MG63 (cell line): ENCODE data around the gene THAP7. TPM values are rescaled to one million over a fixed set of nuclear protein-coding genes. Genes with fewer than 3 reads are reported as not detected.

Experiments used
- DNase-seq: peaks from one replicate; pipeline ENCODE4 v3.0.0-alpha.2; 2020
- H3K27me3 ChIP-seq: fragments of 250-450 bp; sonication (Bioruptor Pico); 2 replicates; pipeline ENCODE4 v1.5.1; 2020; ENCODE audit warnings: mild to moderate bottlenecking, moderate library complexity
- H3K36me3 ChIP-seq: fragments of 250-450 bp; sonication (Bioruptor Pico); 2 replicates; pipeline ENCODE4 v1.5.1; 2020; ENCODE audit warnings: mild to moderate bottlenecking, moderate library complexity
- H3K4me3 ChIP-seq: fragments of 250-450 bp; sonication (Bioruptor Pico); 2 replicates; pipeline ENCODE4 v1.5.1; 2020; ENCODE audit warnings: mild to moderate bottlenecking, moderate library complexity
- H3K9me3 ChIP-seq: fragments of 250-450 bp; sonication (Bioruptor Pico); 2 replicates; pipeline ENCODE4 v1.5.1; 2020; ENCODE audit warnings: mild to moderate bottlenecking, moderate library complexity
- total RNA-seq: library from RNA; depleted of rRNA; stranded (reverse); fragments of >200 nt; shearing (Covaris generic); gene quantifications from 2 replicates; pipeline ENCODE4 v1.2.3, GENCODE V29; 2014; ENCODE audit warnings: low replicate concordance

The THAP7 gene
- total RNA-seq, 1 experiment from 2014 or later = 46.5 TPM

DNA sequence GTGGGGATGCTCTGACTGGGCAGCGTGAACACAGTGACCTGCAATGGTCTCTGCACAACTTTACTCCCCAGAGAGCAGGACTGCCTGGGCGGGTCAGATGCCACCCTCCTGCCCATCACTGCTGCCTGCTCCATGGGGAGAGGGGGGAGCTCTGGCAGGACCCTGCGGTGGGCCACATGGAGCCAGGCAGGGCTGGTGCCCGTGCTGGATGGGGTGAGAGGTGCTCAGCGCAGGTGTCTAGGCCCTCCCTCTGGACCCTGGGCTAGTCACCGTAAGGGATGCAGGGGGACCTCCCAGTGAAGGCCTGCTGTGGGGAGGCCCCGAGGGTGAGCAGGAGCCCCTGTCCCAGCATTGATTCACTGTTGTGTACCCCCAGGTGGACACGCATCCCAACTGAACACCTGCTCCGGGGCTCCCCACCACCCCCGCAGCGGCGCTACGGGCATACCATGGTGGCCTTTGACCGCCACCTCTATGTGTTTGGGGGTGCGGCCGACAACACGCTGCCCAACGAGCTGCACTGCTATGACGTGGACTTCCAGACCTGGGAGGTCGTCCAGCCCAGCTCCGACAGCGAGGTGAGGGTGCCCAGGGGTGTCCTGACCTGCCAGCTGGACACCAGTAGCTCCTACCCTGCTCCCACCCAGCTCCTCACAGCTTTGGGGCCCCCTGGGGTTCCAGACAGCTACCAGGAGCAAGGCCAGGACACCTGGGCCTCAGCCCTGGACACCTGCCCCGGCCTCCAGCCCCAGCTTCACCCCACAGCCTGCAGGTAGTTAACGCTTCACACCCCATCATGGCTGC, 10.5 kb downstream of the THAP7 start:
- no peaks in the 10 kb centered on the region for H3K9me3 ChIP-seq
- H3K36me3 ChIP-seq = no peaks in the 10 kb centered on the region
- H3K4me3 ChIP-seq = no peak overlapping the region
- no peaks in the 10 kb centered on the region for H3K27me3 ChIP-seq
- DNase-seq = no peak

DNA sequence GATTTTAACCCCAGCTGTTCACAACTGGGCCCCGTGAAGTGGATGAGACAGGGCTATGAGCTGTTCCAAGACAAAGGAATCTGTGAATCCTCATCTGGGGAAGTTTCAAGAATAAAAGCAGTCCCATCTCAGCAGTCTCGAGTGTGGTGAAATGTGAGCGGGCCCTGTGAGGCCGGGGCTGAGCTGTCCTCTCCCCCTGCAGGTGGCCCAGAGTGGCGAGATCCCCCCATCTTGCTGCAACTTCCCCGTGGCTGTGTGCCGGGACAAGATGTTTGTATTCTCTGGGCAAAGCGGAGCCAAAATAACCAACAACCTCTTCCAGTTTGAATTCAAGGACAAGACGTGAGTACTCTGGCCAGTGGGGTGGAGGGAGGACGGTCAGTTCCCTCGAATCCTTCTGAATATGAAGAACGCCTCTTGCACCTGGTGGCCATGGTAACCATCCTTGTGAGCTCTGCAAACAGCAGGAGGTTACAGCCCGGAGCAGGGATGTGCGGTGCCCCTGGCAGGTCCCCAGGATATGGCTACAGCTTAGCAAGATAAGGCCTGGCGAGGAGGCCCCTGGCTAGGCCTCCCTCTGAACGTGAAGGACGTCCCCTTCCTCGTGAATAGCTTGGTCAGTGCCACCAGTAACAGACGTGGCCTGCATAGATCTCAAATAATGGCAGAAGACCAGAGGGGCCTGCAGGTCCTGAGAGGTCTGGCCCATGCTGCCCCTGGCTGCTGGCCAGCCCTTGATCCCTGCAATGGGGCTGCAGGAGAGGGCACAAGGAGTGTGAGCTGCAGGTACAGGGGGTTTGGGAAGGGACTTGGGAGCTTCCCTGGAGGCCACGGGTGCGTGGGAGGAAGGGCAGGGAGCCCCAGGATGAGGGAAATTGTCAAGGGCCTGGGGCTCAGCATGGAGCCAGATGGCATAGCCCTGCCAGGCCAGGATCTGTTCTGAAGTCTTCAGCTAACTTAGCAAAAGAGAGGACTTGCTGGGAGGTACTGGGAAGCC, 11.4 kb downstream of the THAP7 start:
- H3K36me3 ChIP-seq = peaks cover 4% of the 10 kb centered on the region
- no peak for DNase-seq
- no peak overlapping the region for H3K4me3 ChIP-seq
- no peaks in the 10 kb centered on the region for H3K27me3 ChIP-seq
- H3K9me3 ChIP-seq = no peaks in the 10 kb centered on the region

DNA sequence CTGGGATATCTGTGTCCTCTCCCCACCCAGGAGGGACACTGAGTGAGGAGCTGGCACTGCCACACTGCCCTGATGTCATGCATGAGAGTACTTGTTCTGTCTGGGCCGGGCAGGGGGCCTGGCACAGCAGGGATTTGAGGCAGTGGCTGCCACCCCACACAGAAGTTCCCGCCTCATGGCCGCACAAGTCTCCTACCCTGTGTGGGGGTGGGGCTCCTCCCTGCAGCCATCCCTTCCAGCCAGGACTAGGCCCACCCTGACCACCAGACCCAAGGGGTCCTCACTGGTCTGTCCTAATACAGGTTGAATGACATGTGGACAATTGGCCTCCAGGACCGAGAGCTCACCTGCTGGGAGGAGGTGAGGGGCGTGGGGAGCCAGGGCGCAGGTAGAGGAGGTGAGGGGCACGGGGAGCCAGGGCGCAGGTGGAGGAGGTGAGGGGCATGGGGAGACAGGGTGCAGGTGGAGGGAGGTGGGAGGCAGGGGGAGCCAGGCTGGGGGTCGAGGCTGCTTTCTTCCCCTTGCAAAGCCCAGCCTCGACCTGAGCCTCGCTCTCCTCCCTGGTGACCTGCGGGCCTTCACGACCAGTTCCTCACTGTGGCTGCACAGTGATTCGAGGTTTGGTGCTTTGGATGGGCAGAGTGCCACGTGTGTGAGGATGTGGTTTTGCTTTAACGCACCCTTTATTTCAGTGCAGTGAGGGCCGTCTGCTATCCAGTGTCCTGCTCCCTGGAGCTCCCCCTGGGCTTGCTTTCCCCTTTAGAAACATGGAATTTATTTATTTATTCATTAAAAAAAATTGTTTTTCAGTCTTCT, 12.4 kb downstream of the THAP7 start:
- no peaks in the 10 kb centered on the region for H3K9me3 ChIP-seq
- H3K4me3 ChIP-seq = no peak overlapping the region
- H3K36me3 ChIP-seq = peaks cover 7% of the 10 kb centered on the region
- no peaks in the 10 kb centered on the region for H3K27me3 ChIP-seq
- no peak for DNase-seq

DNA sequence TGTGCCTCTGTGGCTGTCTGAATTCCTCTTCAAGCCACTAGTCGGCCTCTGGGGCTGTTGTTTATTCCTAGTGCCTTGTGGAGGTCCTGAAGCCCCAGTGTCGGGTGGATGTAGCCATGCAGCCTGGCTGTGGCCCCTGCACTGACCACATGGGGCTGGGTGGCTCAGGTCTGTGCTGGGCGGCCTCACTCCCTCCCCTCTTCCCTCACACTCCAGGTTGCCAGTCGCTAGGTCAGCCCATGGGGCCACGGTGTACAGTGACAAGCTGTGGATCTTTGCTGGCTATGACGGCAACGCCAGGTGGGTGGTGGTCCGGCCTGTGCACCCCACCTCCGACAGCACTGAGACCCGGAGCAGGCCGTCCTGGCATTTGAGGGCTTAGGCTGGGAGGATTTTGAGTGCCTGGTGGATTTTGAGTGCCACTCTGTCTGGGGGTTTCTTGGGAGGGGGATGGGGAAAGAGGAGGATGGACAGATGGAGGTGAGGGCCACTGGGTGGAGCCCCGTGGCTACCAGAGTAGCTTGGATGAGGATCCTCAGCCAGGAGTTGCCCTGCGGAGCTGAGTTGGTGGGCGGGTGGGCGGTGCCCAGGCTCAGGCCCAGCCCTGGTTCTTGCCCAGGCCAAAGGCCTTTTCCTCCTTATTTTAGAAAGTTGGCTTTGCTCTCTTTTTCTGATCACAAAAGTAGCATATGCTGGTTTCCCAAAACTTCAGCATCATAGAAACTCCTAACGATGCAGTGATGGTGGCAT, 13.2 kb downstream of the THAP7 start:
- H3K9me3 ChIP-seq = no peaks in the 10 kb centered on the region
- no peaks in the 10 kb centered on the region for H3K27me3 ChIP-seq
- no peak overlapping the region for H3K4me3 ChIP-seq
- DNase-seq = no peak
- peaks cover 12% of the 10 kb centered on the region for H3K36me3 ChIP-seq

DNA sequence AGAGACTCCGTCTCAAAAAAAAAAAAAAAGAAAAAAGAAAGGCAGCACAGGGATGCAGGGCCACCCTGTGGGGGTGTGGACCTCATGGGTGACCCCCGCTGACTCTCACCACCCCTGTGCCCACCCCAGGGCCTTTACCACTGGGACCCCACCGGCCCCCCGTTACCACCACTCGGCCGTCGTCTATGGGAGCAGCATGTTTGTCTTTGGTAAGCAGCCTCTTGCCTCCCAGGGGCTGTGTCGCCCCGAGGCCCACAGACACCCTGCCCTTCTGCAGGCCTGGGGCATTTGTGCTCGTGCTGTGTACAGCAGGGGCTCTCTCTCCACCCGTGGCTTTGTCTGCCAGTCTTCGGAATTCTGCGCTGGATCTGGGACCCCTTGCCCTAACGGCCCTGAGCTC, 14.5 kb downstream of the THAP7 start:
- no peak for DNase-seq
- H3K36me3 ChIP-seq = peaks cover 12% of the 10 kb centered on the region

DNA sequence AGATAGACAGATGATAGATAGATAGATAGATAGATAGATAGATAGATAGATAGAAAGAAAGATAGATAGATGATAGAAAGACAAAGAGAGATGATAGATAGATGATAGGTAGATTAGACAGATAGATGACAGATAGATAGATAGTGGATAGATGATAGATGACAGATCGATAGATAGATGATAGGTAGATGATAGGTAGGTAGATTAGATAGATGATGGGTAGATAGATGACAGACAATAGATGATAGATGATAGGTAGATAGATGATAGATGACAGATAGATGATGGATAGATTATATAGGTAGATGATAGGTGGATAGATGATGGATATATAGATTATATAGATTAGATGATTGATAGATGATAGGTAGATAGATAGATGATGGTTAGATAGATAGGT, 15.6 kb downstream of the THAP7 start:
- peaks cover 12% of the 10 kb centered on the region for H3K36me3 ChIP-seq
- no peaks in the 10 kb centered on the region for H3K27me3 ChIP-seq
- no peaks in the 10 kb centered on the region for H3K9me3 ChIP-seq
- DNase-seq = no peak
- no peak overlapping the region for H3K4me3 ChIP-seq

More for the DNA sequence above, 14.5 kb downstream of the THAP7 start:
- no peaks in the 10 kb centered on the region for H3K27me3 ChIP-seq
- H3K4me3 ChIP-seq = no peak overlapping the region
- no peaks in the 10 kb centered on the region for H3K9me3 ChIP-seq

DNA sequence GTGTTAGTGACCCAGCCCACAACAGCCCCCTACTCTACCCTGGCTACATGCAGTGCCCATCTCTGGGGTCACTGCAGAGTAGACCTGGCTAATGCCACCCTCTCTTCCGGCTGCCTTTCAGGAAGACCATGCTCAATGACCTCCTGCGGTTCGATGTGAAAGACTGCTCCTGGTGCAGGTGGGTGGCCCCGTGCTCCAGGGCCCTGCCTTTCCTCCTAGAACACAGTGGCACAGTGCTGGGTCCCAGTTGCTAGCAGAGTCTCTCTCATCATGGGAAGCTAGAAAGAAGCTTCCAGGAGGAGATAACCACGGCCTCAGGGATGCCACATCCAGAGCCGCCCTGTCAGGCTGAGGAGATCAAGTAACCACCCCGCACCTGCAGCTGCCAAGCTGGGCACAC, 16.2 kb downstream of the THAP7 start:
- no peak for DNase-seq
- H3K9me3 ChIP-seq = no peaks in the 10 kb centered on the region
- H3K27me3 ChIP-seq = no peaks in the 10 kb centered on the region
- no peak overlapping the region for H3K4me3 ChIP-seq
- H3K36me3 ChIP-seq = peaks cover 12% of the 10 kb centered on the region

DNA sequence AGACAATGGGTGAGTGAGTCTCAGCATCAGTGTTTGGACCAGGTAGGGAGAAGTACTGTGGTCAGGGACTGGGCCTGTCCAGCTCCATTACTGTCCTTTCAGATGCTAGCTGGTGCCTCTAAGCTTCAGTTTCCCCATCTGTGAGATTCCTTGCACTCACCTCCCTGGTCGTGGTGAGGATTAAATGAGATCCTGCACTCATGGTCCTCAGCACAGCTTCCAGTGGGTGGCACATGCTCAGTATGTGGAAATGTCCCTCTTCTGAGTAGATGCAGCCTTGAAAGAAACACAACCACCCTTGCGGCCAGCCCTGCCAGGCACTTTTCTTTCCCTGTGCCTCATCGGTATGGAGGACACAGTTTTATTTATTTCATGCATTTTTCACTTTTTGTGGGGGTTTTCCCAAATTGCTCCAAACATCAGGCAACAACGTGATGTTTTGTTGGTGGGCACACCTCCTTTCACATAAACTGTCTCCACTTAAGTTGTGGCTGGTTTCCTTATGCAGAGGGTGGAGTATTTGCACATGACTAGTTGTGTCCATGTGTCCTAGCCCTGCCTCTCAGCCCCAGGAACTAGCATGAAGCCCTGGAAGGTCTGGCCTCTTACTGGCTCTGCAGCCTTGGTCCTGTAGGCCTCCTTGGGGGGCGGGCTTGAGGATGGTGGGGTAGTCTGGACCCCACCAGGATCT, 18.7 kb downstream of the THAP7 start:
- no peak for DNase-seq
- peaks cover 12% of the 10 kb centered on the region for H3K36me3 ChIP-seq
- no peaks in the 10 kb centered on the region for H3K27me3 ChIP-seq
- H3K9me3 ChIP-seq = peaks cover 8% of the 10 kb centered on the region; the same call in 1 of the 2 replicates
- H3K4me3 ChIP-seq = peak overlapping the region; percentile 95

DNA sequence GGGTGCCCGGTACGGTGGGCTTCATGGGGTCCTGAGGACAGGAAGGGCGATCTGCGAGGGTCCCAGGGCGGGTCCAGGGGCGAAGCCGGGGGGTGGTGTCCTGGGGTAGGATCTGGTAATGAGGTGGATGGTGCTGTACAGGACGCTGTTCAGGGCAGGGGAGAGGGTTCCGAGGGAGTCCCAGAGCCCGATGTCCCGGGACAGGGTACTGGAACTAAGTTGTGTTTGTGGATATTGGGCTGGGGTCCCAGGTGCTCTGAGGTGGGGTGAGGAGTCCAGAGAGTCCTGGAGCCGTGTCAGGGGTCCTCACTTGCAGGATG, 19.4 kb downstream of the THAP7 start:
- DNase-seq = no peak
- Histone ChIP-seq H3K4me3 (peak overlapping the region; percentile 95), H3K9me3 (peaks cover 8% of the 10 kb centered on the region; the same call in 1 of the 2 replicates), H3K36me3 (peaks cover 12% of the 10 kb centered on the region), H3K27me3 (no peaks in the 10 kb centered on the region)

DNA sequence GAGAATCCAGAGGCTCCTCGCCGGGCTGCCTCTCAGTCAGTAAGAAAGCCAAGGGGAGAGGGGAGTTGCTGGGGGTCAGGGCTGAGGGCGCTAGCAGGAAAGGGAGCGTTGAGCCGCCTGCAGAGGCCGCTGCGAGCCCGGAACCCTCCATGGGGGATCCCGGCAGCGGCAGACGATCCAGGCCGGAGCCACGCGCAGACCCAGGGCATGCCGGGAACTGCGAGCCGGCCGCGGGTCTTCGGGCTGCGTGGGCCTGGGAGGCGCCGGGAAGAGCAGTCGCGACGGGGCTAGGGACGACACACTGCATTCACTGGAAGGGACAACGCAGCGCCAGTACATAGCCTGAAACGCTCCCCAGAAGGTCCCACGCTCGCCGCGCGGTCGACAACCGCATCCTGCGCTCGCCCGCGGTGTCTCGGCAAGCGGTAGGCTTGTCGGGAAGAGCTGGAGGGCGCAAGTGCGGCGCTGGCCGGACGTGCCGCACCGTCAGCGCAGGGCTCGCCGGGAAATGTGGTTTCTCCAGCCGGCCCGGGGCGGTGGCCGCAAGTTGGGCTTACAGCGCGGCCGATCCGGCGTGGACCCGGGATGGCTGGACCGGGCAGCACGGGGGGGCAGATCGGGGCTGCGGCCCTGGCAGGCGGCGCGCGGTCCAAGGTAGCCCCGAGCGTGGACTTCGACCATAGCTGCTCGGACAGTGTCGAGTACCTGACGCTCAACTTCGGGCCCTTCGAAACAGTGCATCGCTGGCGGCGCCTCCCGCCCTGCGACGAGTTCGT, 19.9 kb downstream of the THAP7 start, which contains the start of gene LZTR1:
Gene LZTR1 (plus strand): TSS at position 511 of the 776 bp plus-strand sequence. CDS start 75 bp downstream, at position 586.
- peaks cover 8% of the 10 kb centered on the region; the same call in 1 of the 2 replicates for H3K9me3 ChIP-seq
- no peaks in the 10 kb centered on the region for H3K27me3 ChIP-seq
- peak; percentile 81 for DNase-seq
- H3K4me3 ChIP-seq = peak within 1 kb of the TSS; percentile 95
- H3K36me3 ChIP-seq = peaks cover 12% of the 10 kb centered on the region

DNA sequence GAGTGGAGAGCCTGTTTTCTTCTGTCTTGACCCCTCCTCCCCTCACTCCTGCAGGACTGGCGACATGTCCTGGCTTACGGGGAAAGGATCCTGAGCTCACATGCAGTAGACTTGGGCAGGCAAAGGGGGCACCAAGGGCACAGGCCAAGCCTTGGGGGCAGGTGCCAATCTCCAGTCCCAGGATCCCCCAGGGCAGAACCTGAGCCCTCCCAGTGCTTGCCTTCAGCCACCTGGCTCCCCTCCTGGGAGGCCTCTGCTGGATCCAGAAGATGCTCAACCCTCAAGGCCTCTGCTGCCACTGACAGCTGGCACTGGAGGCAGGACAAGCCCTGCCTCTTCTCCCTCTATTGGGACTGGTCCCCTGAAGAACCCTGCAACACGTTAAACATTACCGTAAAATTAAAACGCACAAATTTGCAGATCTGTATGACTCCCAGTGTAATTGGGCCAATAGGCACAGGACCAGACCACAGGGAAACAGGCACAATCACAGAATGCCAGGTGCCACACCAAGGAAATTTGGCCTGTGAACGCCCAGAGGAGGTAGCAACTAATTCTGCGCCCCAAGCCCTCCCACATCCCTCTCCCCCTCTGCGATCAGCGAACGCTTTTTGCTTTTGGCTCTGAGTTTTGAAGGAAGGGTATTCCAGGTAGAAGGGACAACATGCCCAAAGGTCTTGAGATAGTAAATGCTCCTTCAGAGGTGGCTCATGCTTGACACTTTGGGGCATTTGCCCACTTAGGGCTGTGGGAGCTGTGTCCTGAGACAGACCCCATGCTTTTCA, 20.8 kb downstream of the THAP7 start:
- peaks cover 12% of the 10 kb centered on the region for H3K36me3 ChIP-seq
- H3K4me3 ChIP-seq = peak overlapping the region; percentile 95
- H3K9me3 ChIP-seq = peaks cover 8% of the 10 kb centered on the region; the same call in 1 of the 2 replicates
- H3K27me3 ChIP-seq = no peaks in the 10 kb centered on the region
- DNase-seq = no peak

DNA sequence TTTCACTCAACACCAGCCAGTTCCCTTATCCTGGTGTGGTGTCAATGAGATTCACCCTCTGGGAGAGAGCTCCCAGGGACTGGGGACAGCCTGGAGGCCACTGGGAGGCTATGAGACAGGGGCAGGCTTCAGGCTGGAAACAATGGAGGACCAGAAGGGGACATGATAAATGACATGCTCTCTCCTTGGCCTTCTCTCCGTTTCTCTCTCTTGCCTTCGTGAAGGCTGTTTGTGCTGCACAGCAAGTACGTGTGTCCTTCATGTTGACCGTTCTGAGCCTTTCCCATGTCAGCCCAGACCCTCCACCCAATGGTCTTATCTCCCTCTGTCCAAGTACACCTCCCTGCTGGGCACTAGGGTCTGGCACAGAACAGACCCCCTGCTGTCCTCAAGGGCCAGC, 21.4 kb downstream of the THAP7 start:
- no peak for DNase-seq
- Histone ChIP-seq H3K4me3 (no peak overlapping the region), H3K27me3 (no peaks in the 10 kb centered on the region), H3K9me3 (peaks cover 8% of the 10 kb centered on the region; the same call in 1 of the 2 replicates), H3K36me3 (peaks cover 8% of the 10 kb centered on the region; the same call in 1 of the 2 replicates)

DNA sequence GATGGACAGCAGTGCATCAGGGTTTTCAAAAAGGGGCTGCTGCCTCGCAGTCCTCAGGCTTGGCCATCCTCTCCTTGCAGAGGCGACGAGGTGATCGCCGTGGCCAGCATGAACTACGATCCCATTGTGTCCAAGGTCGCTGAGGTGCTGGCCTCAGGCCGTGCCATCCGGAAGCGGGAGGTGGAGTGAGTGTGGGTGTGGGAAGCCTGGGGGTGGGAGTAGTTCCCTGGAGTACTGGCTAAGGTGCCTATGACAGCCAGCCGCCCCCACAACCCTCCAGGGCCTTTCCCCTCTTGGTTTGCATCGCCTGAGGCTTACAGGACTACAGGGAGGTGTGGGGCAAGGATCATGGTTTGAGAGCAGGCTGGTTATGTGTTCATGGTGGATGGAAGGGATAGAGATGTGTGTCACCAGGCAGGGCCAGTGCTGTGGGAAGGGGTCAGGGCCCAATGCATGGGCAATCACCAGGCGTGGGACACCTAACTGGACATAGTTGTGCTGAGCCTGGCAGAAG, 21.9 kb downstream of the THAP7 start:
- Histone ChIP-seq H3K36me3 (0 out of 2 replicates have a peak, but pooled peaks cover 5% of the 10 kb centered on the region), H3K4me3 (no peak overlapping the region), H3K27me3 (no peaks in the 10 kb centered on the region), H3K9me3 (peaks cover 8% of the 10 kb centered on the region; the same call in 1 of the 2 replicates)
- no peak for DNase-seq
